Hepatocyte (in vitro differentiated cells): ENCODE measurements around the gene UTS2B. TPM values are rescaled to one million over a fixed set of nuclear protein-coding genes. Genes with fewer than 3 reads are reported as not detected.

Experiments used
- DNase-seq: peaks from one replicate; pipeline ENCODE4 v3.0.0-alpha.2; 2016; ENCODE audit warnings: low spot score
- H2AFZ ChIP-seq: fragments of 200-600 bp; sonication (generic); 2 replicates; pipeline ENCODE4 v1.6.0; 2016; ENCODE audit warnings: antibody characterized with exemption, mild to moderate bottlenecking
- H3K27ac ChIP-seq: fragments of 200-600 bp; sonication (generic); 2 replicates; pipeline ENCODE4 v1.5.1; 2016; ENCODE audit warnings: mild to moderate bottlenecking
- H3K27me3 ChIP-seq: fragments of 200-600 bp; sonication (generic); 2 replicates; pipeline ENCODE4 v1.6.1; 2016
- H3K36me3 ChIP-seq: fragments of 200-600 bp; sonication (generic); replicated peaks from 2 replicates; pipeline ENCODE4 v1.5.1; 2016; ENCODE audit warnings: low read depth; ENCODE audit not compliant: insufficient read depth
- H3K4me1 ChIP-seq: fragments of 200-600 bp; sonication (generic); 2 replicates; pipeline ENCODE4 v1.5.1; 2016; ENCODE audit warnings: mild to moderate bottlenecking, moderate library complexity; ENCODE audit not compliant: insufficient read depth
- H3K4me2 ChIP-seq: fragments of 200-600 bp; sonication (generic); 2 replicates; pipeline ENCODE4 v1.6.0; 2016
- H3K4me3 ChIP-seq: fragments of 200-600 bp; sonication (generic); 2 replicates; pipeline ENCODE4 v1.5.1; 2016; ENCODE audit warnings: mild to moderate bottlenecking
- H3K79me2 ChIP-seq: fragments of 200-600 bp; sonication (generic); 2 replicates; pipeline ENCODE4 v1.6.0; 2017; ENCODE audit warnings: mild to moderate bottlenecking
- H3K9me2 ChIP-seq: fragments of 200-600 bp; sonication (generic); replicated peaks from 2 replicates; pipeline ENCODE4 v1.6.0; 2017; ENCODE audit warnings: mild to moderate bottlenecking; ENCODE audit not compliant: insufficient read depth
- H3K9me3 ChIP-seq: fragments of 200-600 bp; sonication (generic); 2 replicates; pipeline ENCODE4 v1.5.1; 2016; ENCODE audit warnings: low read depth, mild to moderate bottlenecking
- H4K20me1 ChIP-seq: fragments of 200-600 bp; sonication (generic); 2 replicates; pipeline ENCODE4 v1.6.0; 2016; ENCODE audit warnings: mild to moderate bottlenecking; ENCODE audit not compliant: insufficient read depth, poor library complexity, severe bottlenecking
- EZH2 ChIP-seq: fragments of 200-600 bp; sonication (generic); IDR thresholded peaks from 2 replicates; pipeline ENCODE4 v1.6.1; 2016; ENCODE audit warnings: antibody characterized with exemption, mild to moderate bottlenecking, borderline replicate concordance
- EZH2phosphoT487 ChIP-seq: fragments of 200-600 bp; sonication (generic); IDR thresholded peaks from one replicate; pipeline ENCODE4 v1.6.1; 2018; ENCODE audit warnings: antibody characterized with exemption, mild to moderate bottlenecking, low read depth, moderate library complexity; ENCODE audit not compliant: unreplicated experiment, severe bottlenecking
- WGBS: methylation state at CpG from one replicate; pipeline ENCODE4 v1.1.6; 2016; ENCODE audit warnings: low lambda C conversion rate; ENCODE audit errors: missing lambda C conversion rate; 5-methylcytosine and 5-hydroxymethylcytosine counted together
- polyA plus RNA-seq: library from polyadenylated mRNA; unstranded; fragments of >200 nt; fragmentation: Nextera tagmentation; extraction: Ambion mirVana; gene quantifications from 2 replicates; pipeline ENCODE4 v1.2.1, GENCODE V29; 2016
- total RNA-seq: library from RNA; depleted of rRNA; stranded (reverse); fragments of >200 nt; gene quantifications from 2 replicates; pipeline ENCODE4 v1.2.3, GENCODE V29; 2014
- TF ChIP-seq, protein P1 (sequence below): fragments of 200-600 bp; sonication (generic); IDR thresholded peaks from 2 replicates; pipeline ENCODE4 v1.5.1; 2016; ENCODE audit warnings: antibody characterized with exemption, mild to moderate bottlenecking; ENCODE audit not compliant: poor library complexity

Gene UTS2B
- total and polyA plus RNA-seq, 2 experiments from 2014 or later: 0.07 to 0.19 TPM

DNA sequence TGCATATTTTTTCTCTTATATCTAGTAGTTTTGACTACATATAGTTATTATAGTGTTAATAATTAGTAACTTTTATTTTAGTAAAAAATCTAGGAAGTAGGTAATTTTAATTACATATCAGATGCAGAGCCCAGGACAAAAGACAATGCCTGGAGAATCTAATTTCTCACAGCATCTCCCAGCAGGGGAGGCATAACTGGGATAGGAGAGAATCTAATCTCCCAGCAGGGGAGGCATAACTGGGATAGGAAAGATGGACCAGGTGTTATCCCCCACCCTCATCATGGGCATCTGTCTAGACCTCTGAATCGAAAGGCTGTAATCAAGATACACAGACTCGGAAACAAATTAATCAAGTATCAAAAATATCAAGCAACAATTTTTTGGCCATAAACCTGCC is 73.0 kb downstream of the UTS2B start:
- H3K4me2 ChIP-seq: no peak overlapping the region
- no peaks in the 10 kb centered on the region for H3K9me3 ChIP-seq
- no peaks in the 10 kb centered on the region for H3K79me2 ChIP-seq
- H3K9me2 ChIP-seq: no peaks in the 10 kb centered on the region
- no peak for DNase-seq
- no peak overlapping the region for H3K4me3 ChIP-seq
- 91% methylated on average over 2 of the region's 2 CpGs for WGBS
- no peak overlapping the region for H3K27ac ChIP-seq
- H4K20me1 ChIP-seq: no peaks in the 10 kb centered on the region
- no peak for TF ChIP-seq EZH2phosphoT487
- no peak for TF ChIP-seq EZH2
- TF ChIP-seq, protein P1, sequence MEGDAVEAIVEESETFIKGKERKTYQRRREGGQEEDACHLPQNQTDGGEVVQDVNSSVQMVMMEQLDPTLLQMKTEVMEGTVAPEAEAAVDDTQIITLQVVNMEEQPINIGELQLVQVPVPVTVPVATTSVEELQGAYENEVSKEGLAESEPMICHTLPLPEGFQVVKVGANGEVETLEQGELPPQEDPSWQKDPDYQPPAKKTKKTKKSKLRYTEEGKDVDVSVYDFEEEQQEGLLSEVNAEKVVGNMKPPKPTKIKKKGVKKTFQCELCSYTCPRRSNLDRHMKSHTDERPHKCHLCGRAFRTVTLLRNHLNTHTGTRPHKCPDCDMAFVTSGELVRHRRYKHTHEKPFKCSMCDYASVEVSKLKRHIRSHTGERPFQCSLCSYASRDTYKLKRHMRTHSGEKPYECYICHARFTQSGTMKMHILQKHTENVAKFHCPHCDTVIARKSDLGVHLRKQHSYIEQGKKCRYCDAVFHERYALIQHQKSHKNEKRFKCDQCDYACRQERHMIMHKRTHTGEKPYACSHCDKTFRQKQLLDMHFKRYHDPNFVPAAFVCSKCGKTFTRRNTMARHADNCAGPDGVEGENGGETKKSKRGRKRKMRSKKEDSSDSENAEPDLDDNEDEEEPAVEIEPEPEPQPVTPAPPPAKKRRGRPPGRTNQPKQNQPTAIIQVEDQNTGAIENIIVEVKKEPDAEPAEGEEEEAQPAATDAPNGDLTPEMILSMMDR: no peak
- no peaks in the 10 kb centered on the region for H3K36me3 ChIP-seq
- no peaks in the 10 kb centered on the region for H3K4me1 ChIP-seq
- H3K27me3 ChIP-seq: no peaks in the 10 kb centered on the region
- H2AFZ ChIP-seq: no peak overlapping the region

DNA sequence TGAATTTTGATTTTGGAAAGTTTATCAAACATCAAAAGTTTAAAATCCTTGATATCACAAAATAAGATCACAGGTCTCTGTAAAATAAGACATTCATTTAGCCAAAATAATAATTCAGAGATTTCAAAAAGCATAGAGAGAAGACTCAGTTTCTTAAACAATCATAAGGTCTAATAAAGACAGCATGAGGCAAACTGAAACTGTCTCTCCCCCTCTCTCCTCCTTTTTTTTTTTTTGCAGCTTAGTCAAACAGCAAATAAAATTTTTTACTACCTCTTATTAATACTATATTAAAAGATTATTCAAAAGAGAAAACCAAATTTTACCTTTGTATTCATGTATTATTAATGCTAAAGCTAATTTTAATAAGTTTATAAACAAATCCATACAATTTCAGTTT is 73.9 kb downstream of the UTS2B start:
- H3K9me3 ChIP-seq: no peaks in the 10 kb centered on the region
- no peaks in the 10 kb centered on the region for H4K20me1 ChIP-seq
- no peaks in the 10 kb centered on the region for H3K27me3 ChIP-seq
- H3K4me3 ChIP-seq: no peak overlapping the region
- H2AFZ ChIP-seq: no peak overlapping the region
- H3K9me2 ChIP-seq: no peaks in the 10 kb centered on the region
- H3K79me2 ChIP-seq: no peaks in the 10 kb centered on the region
- DNase-seq: no peak
- no peak overlapping the region for H3K4me2 ChIP-seq
- H3K27ac ChIP-seq: no peak overlapping the region
- H3K36me3 ChIP-seq: no peaks in the 10 kb centered on the region
- no peaks in the 10 kb centered on the region for H3K4me1 ChIP-seq
- TF ChIP-seq EZH2 (no peak), EZH2phosphoT487 (no peak)
- TF ChIP-seq, protein P1: no peak

DNA sequence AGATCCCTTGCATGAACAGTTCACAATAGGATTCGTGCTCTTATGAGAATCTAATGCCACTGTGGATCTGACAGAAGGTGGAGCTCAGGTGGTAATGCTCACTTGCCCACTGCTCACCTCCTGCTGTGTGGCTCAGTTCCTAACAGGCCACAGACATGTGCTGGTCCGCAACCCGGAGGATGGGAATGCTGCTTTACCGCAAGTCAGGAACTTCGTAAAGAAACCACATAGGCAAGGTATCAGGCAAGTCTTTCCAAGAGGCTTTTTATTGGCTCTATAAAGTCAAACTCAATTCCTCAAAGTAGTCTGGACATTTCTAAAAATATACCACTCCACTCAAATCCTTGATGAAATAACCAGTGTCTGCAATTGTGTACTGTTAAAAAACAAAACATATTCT is 75.2 kb downstream of the UTS2B start:
- Histone ChIP-seq H3K27me3 (no peaks in the 10 kb centered on the region), H3K9me2 (no peaks in the 10 kb centered on the region), H3K79me2 (no peaks in the 10 kb centered on the region), H3K4me1 (no peaks in the 10 kb centered on the region), H3K9me3 (no peaks in the 10 kb centered on the region), H3K27ac (no peak overlapping the region), H2AFZ (no peak overlapping the region), H3K36me3 (no peaks in the 10 kb centered on the region), H3K4me3 (no peak overlapping the region), H4K20me1 (no peaks in the 10 kb centered on the region), H3K4me2 (no peak overlapping the region)
- no peak for DNase-seq
- TF ChIP-seq EZH2 (no peak), EZH2phosphoT487 (no peak)
- TF ChIP-seq, protein P1: no peak
- WGBS: 53% methylated on average over 5 of the region's 5 CpGs
